K562 (cell line): ENCODE results near the gene RPLP2. TPM values are rescaled to one million over a fixed set of nuclear protein-coding genes. Genes with fewer than 3 reads are reported as not detected.
A peak's percentile ranks its signal among the peaks of the same experiment; 100 is the strongest.

Source experiments
- ATAC-seq: fragments of 200-7000 bp; cut with Tn5 transposase; 3 replicates; pipeline ENCODE4 v1.9.1; 2020; ENCODE audit warnings: moderate library complexity
- BruUV-seq: library from RNA; stranded (reverse); fragments of 400-500 nt; replicated peaks from 2 replicates; lab custom pipeline; 2021; lab: Mats Ljungman, UMichigan
- CTCF ChIA-PET: fragments of 300-600 bp; formaldehyde crosslinking; extraction: SDS; loops from one replicate; lab custom pipeline; 2021; ENCODE audit warnings: low intra/inter-chr PET ratio; lab: Yijun Ruan, JAX
- POLR2A ChIA-PET: fragments of 300-600, 350-650 bp; sonication (Branson Sonifier 250); formaldehyde crosslinking; extraction: SDS; loops from one replicate; lab custom pipeline; 2021; ENCODE audit warnings: antibody characterized with exemption, inconsistent platforms; lab: Yijun Ruan, JAX
- DNase-seq, 4 experiments: peaks; one replicate each; pipeline versions ENCODE4 v3.0.0 to v3.0.0-alpha.2; 2011 to 2018; ENCODE audit warnings: low spot score in 3 of 4, mixed read lengths in 3 of 4; ENCODE audit errors: extremely low read depth in 1 of 4
- FAIRE-seq: peaks from 2 replicates; lab custom pipeline; 2011; peaks lifted over from hg19 to GRCh38; lab: Jason Lieb, UNC
- H2AFZ ChIP-seq: 2 replicates; pipeline ENCODE4 v1.6.0; 2011; ENCODE audit warnings: low read depth, low read length, control low read depth, inconsistent platforms
- H3K27ac ChIP-seq: fragments of 200-600 bp; 3 replicates; pipeline ENCODE4 v1.8.0; 2011; ENCODE audit warnings: low read depth, mild to moderate bottlenecking, control low read depth, inconsistent platforms, low read length, moderate library complexity, mixed read lengths; ENCODE audit errors: extremely low read depth
- H3K27me3 ChIP-seq, 2 experiments: fragments of 300-600 bp in 1 of 2; 2 replicates in 1 of 2; 3 replicates in 1 of 2; pipeline versions ENCODE4 v1.6.0 to v1.8.0; 2011; ENCODE audit warnings: inconsistent platforms in 2 of 2, low read length in 2 of 2, mild to moderate bottlenecking in 1 of 2, mixed read lengths in 1 of 2, moderate library complexity in 1 of 2; ENCODE audit not compliant: control insufficient read depth in 2 of 2, insufficient read depth in 2 of 2
- H3K36me3 ChIP-seq: fragments of 300-600 bp; 3 replicates; pipeline ENCODE4 v1.8.0; 2011; ENCODE audit warnings: mild to moderate bottlenecking, low read length, inconsistent platforms; ENCODE audit not compliant: control insufficient read depth, insufficient read depth
- H3K4me1 ChIP-seq, 2 experiments: fragments of 200-600 bp in 1 of 2; replicated peaks in 1 of 2; 2 replicates in 1 of 2; 3 replicates in 1 of 2; pipeline versions ENCODE4 v1.5.1 to v1.8.0; 2011; ENCODE audit warnings: inconsistent platforms in 2 of 2, low read length in 2 of 2, mild to moderate bottlenecking in 1 of 2, mixed read lengths in 1 of 2, moderate library complexity in 1 of 2; ENCODE audit not compliant: control insufficient read depth in 2 of 2, insufficient read depth in 2 of 2
- H3K4me2 ChIP-seq: 2 replicates; pipeline ENCODE4 v1.6.1; 2011; ENCODE audit warnings: low read length, control low read depth, inconsistent platforms, mixed read lengths; ENCODE audit not compliant: insufficient read depth
- H3K4me3 ChIP-seq: fragments of 200-600 bp; sonication (generic), shearing (Covaris generic); 2 replicates; pipeline ENCODE4 v1.5.1; 2016; ENCODE audit warnings: control low read depth, inconsistent platforms
- H3K79me2 ChIP-seq: fragments of 200-600 bp; 3 replicates; pipeline ENCODE4 v1.8.0; 2011; ENCODE audit warnings: low read length, inconsistent platforms; ENCODE audit not compliant: control insufficient read depth, insufficient read depth
- H3K9ac ChIP-seq, 2 experiments: 2 replicates each; pipeline versions ENCODE4 v1.6.0 to v1.6.1; 2011; ENCODE audit warnings: low read depth in 2 of 2, low read length in 2 of 2, control low read depth in 1 of 2, inconsistent platforms in 1 of 2, mild to moderate bottlenecking in 1 of 2, mixed read lengths in 1 of 2; ENCODE audit not compliant: insufficient read depth in 1 of 2
- H3K9me1 ChIP-seq: one replicate; pipeline ENCODE4 v1.6.0; 2011; ENCODE audit warnings: inconsistent platforms, mild to moderate bottlenecking, low read length, moderate library complexity; ENCODE audit not compliant: control insufficient read depth, insufficient read depth
- H3K9me3 ChIP-seq: replicated peaks from 2 replicates; pipeline ENCODE4 v1.5.1; 2011; ENCODE audit warnings: low read depth, low read length, inconsistent platforms; ENCODE audit not compliant: control insufficient read depth, insufficient read depth
- H4K20me1 ChIP-seq: replicated peaks from 2 replicates; pipeline ENCODE4 v1.6.1; 2011; ENCODE audit warnings: low read length, inconsistent platforms, mixed read lengths; ENCODE audit not compliant: control insufficient read depth, insufficient read depth
- ESRRA ChIP-seq: fragments of 450-650 bp; IDR thresholded peaks from 2 replicates; pipeline ENCODE4 v1.6.1; 2014; ENCODE audit warnings: low read depth, mild to moderate bottlenecking, moderate library complexity, borderline replicate concordance
- GATA2 ChIP-seq: sonication (generic); formaldehyde crosslinking; IDR thresholded peaks from 2 replicates; pipeline ENCODE4 v1.4.0; 2020; ENCODE audit warnings: mild to moderate bottlenecking, missing genetic modification reagents
- HMGN3 ChIP-seq: IDR thresholded peaks from 2 replicates; pipeline ENCODE4 v1.6.1; 2011; ENCODE audit warnings: borderline replicate concordance, low read depth, mild to moderate bottlenecking, mixed read lengths, low read length; ENCODE audit not compliant: insufficient read length; ENCODE audit errors: extremely low read depth
- POLR2G ChIP-seq: fragments of 200-400 bp; formaldehyde crosslinking; IDR thresholded peaks from 2 replicates; pipeline ENCODE4 v1.6.1; 2017; ENCODE audit warnings: low read depth, mild to moderate bottlenecking, antibody characterized with exemption, low read length, moderate library complexity
- SMC3 ChIP-seq: conservative IDR thresholded peaks from 2 replicates; pipeline ENCODE4 v1.6.1; 2011; ENCODE audit warnings: low read depth, low read length, improper control_type of control experiment; ENCODE audit not compliant: insufficient read depth
- SRSF9 ChIP-seq: fragments of 200-400 bp; formaldehyde crosslinking; IDR thresholded peaks from 2 replicates; pipeline ENCODE4 v1.6.1; 2017; ENCODE audit warnings: low read depth, low read length, borderline replicate concordance
- SUPT5H ChIP-seq: fragments of 450-650 bp; IDR thresholded peaks from 2 replicates; pipeline ENCODE4 v1.6.1; 2016
- TGIF2 ChIP-seq: sonication (generic); formaldehyde crosslinking; IDR thresholded peaks from 2 replicates; pipeline ENCODE4 v1.8.1; 2022; ENCODE audit warnings: mild to moderate bottlenecking, missing genetic modification reagents, moderate library complexity
- ZNF143 ChIP-seq: sonication (generic); formaldehyde crosslinking; IDR thresholded peaks from 2 replicates; pipeline ENCODE4 v1.9.0; 2022; ENCODE audit warnings: mild to moderate bottlenecking, missing genetic modification reagents
- WGBS: fragments of 100-300 bp; shearing (Covaris generic); methylation state at CpG from one replicate; pipeline ENCODE4 v1.1.6; 2016; ENCODE audit warnings: low coverage, mixed read lengths; ENCODE audit not compliant: insufficient coverage; ENCODE audit errors: missing lambda C conversion rate; 5-methylcytosine and 5-hydroxymethylcytosine counted together
- in situ Hi-C: fragments of 300-500 bp; cut with MboI; formaldehyde crosslinking; loops from 4 replicates; pipeline ENCODE4 v1.15.0; 2018; ENCODE audit warnings: inconsistent platforms, mixed read lengths
- intact Hi-C: fragments of 100-400 bp; cut with micrococcal nuclease; formaldehyde crosslinking; loops from 2 replicates; pipeline ENCODE4 v1.14.2; 2022
- polyA plus RNA-seq, 8 experiments: library from polyadenylated mRNA; depleted of rRNA in 4 of 8; stranded (reverse) in 5 of 8; unstranded in 3 of 8; fragments of >200 nt; fragmentation: Nextera tagmentation in 2 of 8; fragmentation: Illumina TruSeq in 1 of 8; extraction: Ambion mirVana in 2 of 8; extraction: Trizol in 1 of 8; gene quantifications; 2 replicates each; pipeline versions ENCODE4 v1.2.1 to v1.2.3, GENCODE V29; 2011 to 2014; ENCODE audit warnings: inconsistent platforms in 1 of 8, missing spikeins in 1 of 8
- total RNA-seq, 7 experiments: library from RNA; depleted of rRNA in 6 of 7; stranded (reverse); fragments of >200 nt in 6 of 7; fragmentation: Illumina TruSeq in 2 of 7; extraction: Trizol in 2 of 7; gene quantifications; 2 replicates each; pipeline versions ENCODE4 v1.2.1 to v1.2.3, GENCODE V29; 2011 to 2021; ENCODE audit warnings: low replicate concordance in 1 of 7
- TF ChIP-seq, protein P1 (sequence below): fragments of 450-650 bp; IDR thresholded peaks from 2 replicates; pipeline ENCODE4 v1.6.1; 2018; ENCODE audit not compliant: partially characterized antibody

RPLP2 gene
- total and polyA plus RNA-seq, 9 of the 15 experiments (the other 6 are each of a cell fraction or from before 2014, with no cell fraction given) = 528 to 3,807 (median 1,633) TPM

DNA sequence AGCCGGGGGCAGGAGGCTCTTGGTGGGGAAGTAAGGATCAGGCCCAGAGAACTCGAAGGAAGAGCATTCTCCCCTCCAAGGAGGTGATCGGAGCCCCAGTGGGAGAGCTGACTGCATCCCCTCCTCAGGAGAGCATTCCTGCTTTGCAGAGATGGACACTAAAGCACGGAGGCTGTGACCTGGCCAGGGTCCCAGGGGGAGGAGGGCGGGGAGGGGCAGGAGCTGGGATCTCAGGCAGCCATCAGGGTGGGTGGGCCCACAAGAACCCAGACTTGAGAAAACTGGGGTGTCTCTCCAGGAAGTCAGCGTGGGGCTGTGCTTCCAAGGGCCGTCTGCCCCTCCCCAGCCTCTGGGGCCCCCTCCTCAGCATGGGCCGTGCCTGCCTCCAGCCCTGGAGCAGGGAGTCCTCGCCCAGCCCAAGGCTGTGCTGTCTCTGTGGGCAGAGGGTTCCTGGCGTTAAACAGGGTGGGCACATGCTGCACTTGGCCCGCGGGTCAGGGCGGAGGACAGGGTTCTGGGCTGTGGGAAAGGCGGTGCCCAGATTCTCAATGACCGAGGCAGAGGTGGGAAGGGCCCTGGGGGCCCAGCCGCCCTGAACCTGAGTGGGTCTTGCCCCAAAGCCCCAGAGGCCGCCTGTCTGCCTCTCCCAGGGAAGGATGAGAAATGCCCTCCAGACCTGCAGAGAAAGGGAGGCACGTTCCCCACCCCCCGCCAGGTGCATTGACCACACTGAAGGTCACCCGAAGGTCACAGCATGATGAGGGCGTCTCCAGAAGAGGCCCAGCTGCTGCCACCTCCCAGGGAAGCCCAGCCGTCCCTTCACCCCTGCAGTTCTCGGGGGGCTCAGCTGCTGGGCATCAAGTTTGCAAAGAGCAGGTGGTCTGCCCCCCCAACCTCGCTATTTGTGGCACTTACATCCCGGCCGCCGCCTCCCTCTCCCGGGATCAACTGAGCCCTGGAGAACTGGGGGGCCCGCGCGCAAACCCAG lies 20.5 kb upstream of the RPLP2 start:
- Histone ChIP-seq H3K36me3 (peaks cover 25% of the 10 kb centered on the region; the same call in 1 of the 3 replicates), H3K9me3 (no peaks in the 10 kb centered on the region), H4K20me1 (no peaks in the 10 kb centered on the region), H2AFZ (no peak overlapping the region), H3K9me1 (peaks cover 3% of the 10 kb centered on the region), H3K27ac (no peak overlapping the region), H3K27me3 (no peaks in the 10 kb centered on the region), H3K79me2 (no peaks in the 10 kb centered on the region), H3K4me2 (no peak overlapping the region), H3K9ac (peak overlapping the region in 1 of 2 experiments; percentile 69; a peak in 1 of 4 replicates), H3K4me3 (no peak overlapping the region), H3K4me1 (peaks cover 0 to 73% of the 10 kb centered on the region in 2 experiments; a peak in 2 of 5 replicates)
- intact Hi-C loops (no loop called here), in situ Hi-C loops (no loop called here)
- FAIRE-seq (no peak), DNase-seq (no peak), ATAC-seq (no peak)
- 44% methylated on average over 16 of the region's 31 CpGs for WGBS
- TF ChIP-seq SUPT5H (no peak), ESRRA (peak; percentile 87), GATA2 (no peak), TGIF2 (CRISPR knock-in tag) (peak; percentile 15; the same call in 1 of the 2 replicates), ZNF143 (CRISPR knock-in tag) (no peak), SMC3 (no peak), SRSF9 (no peak), HMGN3 (peak; percentile 10), POLR2G (peak; percentile 42; the same call in 1 of the 2 replicates)
- TF ChIP-seq, protein P1, sequence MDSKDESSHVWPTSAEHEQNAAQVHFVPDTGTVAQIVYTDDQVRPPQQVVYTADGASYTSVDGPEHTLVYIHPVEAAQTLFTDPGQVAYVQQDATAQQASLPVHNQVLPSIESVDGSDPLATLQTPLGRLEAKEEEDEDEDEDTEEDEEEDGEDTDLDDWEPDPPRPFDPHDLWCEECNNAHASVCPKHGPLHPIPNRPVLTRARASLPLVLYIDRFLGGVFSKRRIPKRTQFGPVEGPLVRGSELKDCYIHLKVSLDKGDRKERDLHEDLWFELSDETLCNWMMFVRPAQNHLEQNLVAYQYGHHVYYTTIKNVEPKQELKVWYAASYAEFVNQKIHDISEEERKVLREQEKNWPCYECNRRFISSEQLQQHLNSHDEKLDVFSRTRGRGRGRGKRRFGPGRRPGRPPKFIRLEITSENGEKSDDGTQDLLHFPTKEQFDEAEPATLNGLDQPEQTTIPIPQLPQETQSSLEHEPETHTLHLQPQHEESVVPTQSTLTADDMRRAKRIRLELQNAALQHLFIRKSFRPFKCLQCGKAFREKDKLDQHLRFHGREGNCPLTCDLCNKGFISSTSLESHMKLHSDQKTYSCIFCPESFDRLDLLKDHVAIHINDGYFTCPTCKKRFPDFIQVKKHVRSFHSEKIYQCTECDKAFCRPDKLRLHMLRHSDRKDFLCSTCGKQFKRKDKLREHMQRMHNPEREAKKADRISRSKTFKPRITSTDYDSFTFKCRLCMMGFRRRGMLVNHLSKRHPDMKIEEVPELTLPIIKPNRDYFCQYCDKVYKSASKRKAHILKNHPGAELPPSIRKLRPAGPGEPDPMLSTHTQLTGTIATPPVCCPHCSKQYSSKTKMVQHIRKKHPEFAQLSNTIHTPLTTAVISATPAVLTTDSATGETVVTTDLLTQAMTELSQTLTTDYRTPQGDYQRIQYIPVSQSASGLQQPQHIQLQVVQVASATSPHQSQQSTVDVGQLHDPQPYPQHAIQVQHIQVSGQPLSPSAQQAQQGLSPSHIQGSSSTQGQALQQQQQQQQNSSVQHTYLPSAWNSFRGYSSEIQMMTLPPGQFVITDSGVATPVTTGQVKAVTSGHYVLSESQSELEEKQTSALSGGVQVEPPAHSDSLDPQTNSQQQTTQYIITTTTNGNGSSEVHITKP = no peak
- BruUV-seq = no TSS peak
- ChIA-PET CTCF (no interaction called here), POLR2A (interaction anchor here (0.5 to 2.0 kb wide), 5 partner anchors 8 to 293 kb away, joined by 3 to 6 read pairs (median 5); no protein-coding TSS in a partner anchor)
